HEK293 (cell line): ENCODE data around the gene FAM117B.

Experiments used
- CTCF ChIA-PET: fragments of 350-600 bp; formaldehyde crosslinking; extraction: SDS; loops from one replicate; lab custom pipeline; 2021; ENCODE audit warnings: antibody characterized with exemption; lab: Yijun Ruan, JAX
- POLR2A ChIA-PET: fragments of 300-600 bp; formaldehyde crosslinking; extraction: SDS; loops from one replicate; lab custom pipeline; 2020; ENCODE audit warnings: antibody characterized with exemption, inconsistent platforms; lab: Yijun Ruan, JAX
- H3K27ac ChIP-seq: fragments of 200-500 bp; sonication (Bioruptor generic); 2 replicates; pipeline ENCODE4 v1.5.1; 2014; ENCODE audit warnings: low read depth, low read length, control low read depth, inconsistent platforms; ENCODE audit errors: extremely low read depth
- H3K36me3 ChIP-seq, 2 experiments: fragments of 200-500 bp in 1 of 2; sonication (Bioruptor generic) in 1 of 2; 1 replicate in 1 of 2; 2 replicates in 1 of 2; pipeline ENCODE4 v1.5.1; 2014 to 2017; ENCODE audit warnings: inconsistent platforms in 2 of 2, low read length in 2 of 2; ENCODE audit not compliant: control insufficient read depth in 2 of 2, insufficient read depth in 1 of 2
- H3K4me1 ChIP-seq: fragments of 200-500 bp; sonication (Bioruptor generic); 2 replicates; pipeline ENCODE4 v1.5.1; 2014; ENCODE audit warnings: mild to moderate bottlenecking, low read length, inconsistent platforms; ENCODE audit not compliant: control insufficient read depth, insufficient read depth
- H3K4me3 ChIP-seq: 2 replicates; pipeline ENCODE4 v1.5.1; 2011; ENCODE audit warnings: low read depth, mild to moderate bottlenecking, control low read depth, low read length, moderate library complexity
- H3K9me3 ChIP-seq: fragments of 200-500 bp; sonication (Bioruptor generic); 2 replicates; pipeline ENCODE4 v1.5.1; 2014; ENCODE audit warnings: low read depth, low read length, inconsistent platforms; ENCODE audit not compliant: control insufficient read depth, insufficient read depth
- BCL11B ChIP-seq: fragments of 450-650 bp; formaldehyde crosslinking; IDR thresholded peaks from 2 replicates; pipeline ENCODE4 v1.5.1; 2016; ENCODE audit warnings: low read depth, missing biosample characterization, missing genetic modification characterization
- PRDM1 ChIP-seq: fragments of 450-650 bp; formaldehyde crosslinking; IDR thresholded peaks from 2 replicates; pipeline ENCODE4; 2016; ENCODE audit warnings: missing biosample characterization, missing genetic modification characterization
- SETDB1 ChIP-seq: IDR thresholded peaks from one replicate; pipeline ENCODE4 v1.6.1; 2017; ENCODE audit warnings: mild to moderate bottlenecking, low read length, moderate library complexity, mixed read lengths; ENCODE audit not compliant: insufficient read length
- ZBTB1 ChIP-seq: fragments of 450-650 bp; formaldehyde crosslinking; IDR thresholded peaks from 2 replicates; pipeline ENCODE4 v1.5.1; 2016; ENCODE audit warnings: missing biosample characterization, missing genetic modification characterization
- ZNF10 ChIP-seq: fragments of 450-650 bp; formaldehyde crosslinking; IDR thresholded peaks from 2 replicates; pipeline ENCODE4 v1.5.1; 2017; ENCODE audit warnings: missing biosample characterization, missing genetic modification characterization
- ZNF121 ChIP-seq: fragments of 450-650 bp; formaldehyde crosslinking; IDR thresholded peaks from 2 replicates; pipeline ENCODE4 v1.5.1; 2016; ENCODE audit warnings: missing biosample characterization, missing genetic modification characterization
- ZNF274 ChIP-seq, 2 experiments: fragments of 200-500 bp in 1 of 2; fragments of 450-650 bp in 1 of 2; sonication (Bioruptor generic) in 1 of 2; formaldehyde crosslinking in 1 of 2; IDR thresholded peaks; 2 replicates each; pipeline versions ENCODE4 v1.5.1 to v1.6.1; 2014 to 2016; ENCODE audit warnings: borderline replicate concordance in 1 of 2, inconsistent platforms in 1 of 2, low read length in 1 of 2, missing biosample characterization in 1 of 2, missing genetic modification characterization in 1 of 2
- ZNF335 ChIP-seq: fragments of 450-650 bp; formaldehyde crosslinking; conservative IDR thresholded peaks from 2 replicates; pipeline ENCODE4 v1.5.1; 2016; ENCODE audit warnings: missing biosample characterization, missing genetic modification characterization
- ZNF341 ChIP-seq: fragments of 450-650 bp; formaldehyde crosslinking; IDR thresholded peaks from 2 replicates; pipeline ENCODE4; 2016; ENCODE audit warnings: low read depth, missing biosample characterization, missing genetic modification characterization
- ZNF571 ChIP-seq: fragments of 450-650 bp; formaldehyde crosslinking; IDR thresholded peaks from 2 replicates; pipeline ENCODE4 v1.5.0; 2017; ENCODE audit warnings: missing biosample characterization, missing genetic modification characterization
- ZNF596 ChIP-seq: fragments of 450-650 bp; IDR thresholded peaks from 2 replicates; pipeline ENCODE4 v1.5.0; 2018; ENCODE audit warnings: missing biosample characterization, mild to moderate bottlenecking, missing genetic modification characterization, moderate library complexity
- ZNF600 ChIP-seq: fragments of 450-650 bp; formaldehyde crosslinking; IDR thresholded peaks from 2 replicates; pipeline ENCODE4 v1.5.1; 2016; ENCODE audit warnings: missing biosample characterization, missing genetic modification characterization
- ZNF677 ChIP-seq: fragments of 450-650 bp; IDR thresholded peaks from 2 replicates; pipeline ENCODE4 v1.5.0; 2018; ENCODE audit warnings: missing biosample characterization, mild to moderate bottlenecking, missing genetic modification characterization, moderate library complexity
- ZNF791 ChIP-seq: fragments of 450-650 bp; formaldehyde crosslinking; IDR thresholded peaks from 2 replicates; pipeline ENCODE4 v1.5.1; 2016; ENCODE audit warnings: missing biosample characterization, missing genetic modification characterization
- ZNF843 ChIP-seq: fragments of 450-650 bp; formaldehyde crosslinking; IDR thresholded peaks from 2 replicates; pipeline ENCODE4 v1.5.1; 2016; ENCODE audit warnings: missing biosample characterization, missing genetic modification characterization
- TF ChIP-seq, protein P1 (sequence below): fragments of 450-650 bp; formaldehyde crosslinking; IDR thresholded peaks from 2 replicates; pipeline ENCODE4 v1.5.1; 2016; ENCODE audit warnings: missing biosample characterization, missing genetic modification characterization
- TF ChIP-seq, protein P2 (sequence below): fragments of 450-650 bp; formaldehyde crosslinking; IDR thresholded peaks from 2 replicates; pipeline ENCODE4 v1.5.1; 2017; ENCODE audit warnings: missing biosample characterization, missing genetic modification characterization
- TF ChIP-seq, protein P3 (sequence below): fragments of 450-650 bp; formaldehyde crosslinking; IDR thresholded peaks from 2 replicates; pipeline ENCODE4 v1.5.1; 2016; ENCODE audit warnings: missing biosample characterization, missing genetic modification characterization
- TF ChIP-seq, protein P4 (sequence below): fragments of 450-650 bp; formaldehyde crosslinking; IDR thresholded peaks from 2 replicates; pipeline ENCODE4 v1.5.1; 2016; ENCODE audit warnings: missing biosample characterization, missing genetic modification characterization

The FAM117B gene

DNA sequence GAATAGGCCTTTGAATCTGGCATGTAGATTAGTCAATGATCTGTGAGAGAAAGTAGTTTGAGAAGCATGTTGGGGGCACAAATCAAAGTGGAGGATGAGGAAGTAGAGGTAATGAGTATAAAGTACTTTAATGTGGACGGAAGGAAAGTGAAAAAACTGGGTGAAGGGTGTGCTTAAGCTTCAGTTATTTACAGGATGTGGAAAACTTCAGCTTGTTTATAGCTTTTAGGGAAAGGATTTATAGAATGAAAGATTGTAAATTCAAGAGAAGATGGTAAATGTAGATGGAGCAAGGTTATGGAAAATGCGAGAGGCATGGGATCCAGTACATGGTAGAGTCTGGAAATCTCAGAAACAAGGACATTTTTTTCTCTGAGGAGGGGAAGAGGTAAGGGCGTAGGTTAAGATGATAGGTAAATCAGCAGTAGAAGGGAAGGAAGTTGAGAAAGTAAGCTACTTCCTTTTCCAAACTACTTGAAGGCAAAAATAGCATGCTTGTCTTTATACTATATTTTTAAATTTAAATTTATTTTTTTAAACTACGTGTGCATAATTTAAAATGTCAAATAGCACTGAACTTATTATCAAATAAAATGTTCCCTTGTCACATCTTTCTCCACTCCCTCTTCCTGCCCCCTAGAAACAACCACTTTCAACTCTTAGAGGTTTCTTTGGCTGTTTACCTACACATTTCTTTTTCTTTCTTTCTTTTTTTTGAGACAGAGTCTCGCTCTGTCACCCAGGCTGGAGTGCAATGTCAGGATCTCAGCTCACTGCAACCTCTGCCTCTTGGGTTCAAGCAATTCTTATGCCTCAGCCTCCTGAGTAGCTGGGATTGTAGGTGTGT is 8.5 kb downstream of the FAM117B start:
- no peak overlapping the region for H3K27ac ChIP-seq
- ChIA-PET CTCF (no interaction called here), POLR2A (no interaction called here)
- no peak overlapping the region for H3K4me3 ChIP-seq
- H3K4me1 ChIP-seq = peaks cover 18% of the 10 kb centered on the region
- TF ChIP-seq, protein P1, sequence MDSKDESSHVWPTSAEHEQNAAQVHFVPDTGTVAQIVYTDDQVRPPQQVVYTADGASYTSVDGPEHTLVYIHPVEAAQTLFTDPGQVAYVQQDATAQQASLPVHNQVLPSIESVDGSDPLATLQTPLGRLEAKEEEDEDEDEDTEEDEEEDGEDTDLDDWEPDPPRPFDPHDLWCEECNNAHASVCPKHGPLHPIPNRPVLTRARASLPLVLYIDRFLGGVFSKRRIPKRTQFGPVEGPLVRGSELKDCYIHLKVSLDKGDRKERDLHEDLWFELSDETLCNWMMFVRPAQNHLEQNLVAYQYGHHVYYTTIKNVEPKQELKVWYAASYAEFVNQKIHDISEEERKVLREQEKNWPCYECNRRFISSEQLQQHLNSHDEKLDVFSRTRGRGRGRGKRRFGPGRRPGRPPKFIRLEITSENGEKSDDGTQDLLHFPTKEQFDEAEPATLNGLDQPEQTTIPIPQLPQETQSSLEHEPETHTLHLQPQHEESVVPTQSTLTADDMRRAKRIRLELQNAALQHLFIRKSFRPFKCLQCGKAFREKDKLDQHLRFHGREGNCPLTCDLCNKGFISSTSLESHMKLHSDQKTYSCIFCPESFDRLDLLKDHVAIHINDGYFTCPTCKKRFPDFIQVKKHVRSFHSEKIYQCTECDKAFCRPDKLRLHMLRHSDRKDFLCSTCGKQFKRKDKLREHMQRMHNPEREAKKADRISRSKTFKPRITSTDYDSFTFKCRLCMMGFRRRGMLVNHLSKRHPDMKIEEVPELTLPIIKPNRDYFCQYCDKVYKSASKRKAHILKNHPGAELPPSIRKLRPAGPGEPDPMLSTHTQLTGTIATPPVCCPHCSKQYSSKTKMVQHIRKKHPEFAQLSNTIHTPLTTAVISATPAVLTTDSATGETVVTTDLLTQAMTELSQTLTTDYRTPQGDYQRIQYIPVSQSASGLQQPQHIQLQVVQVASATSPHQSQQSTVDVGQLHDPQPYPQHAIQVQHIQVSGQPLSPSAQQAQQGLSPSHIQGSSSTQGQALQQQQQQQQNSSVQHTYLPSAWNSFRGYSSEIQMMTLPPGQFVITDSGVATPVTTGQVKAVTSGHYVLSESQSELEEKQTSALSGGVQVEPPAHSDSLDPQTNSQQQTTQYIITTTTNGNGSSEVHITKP (tag by site-specific recombination) = peak; percentile 53
- TF ChIP-seq ZNF677 (no peak), ZNF571 (tag by site-specific recombination) (no peak), ZNF10 (tag by site-specific recombination) (0 out of 2 replicates have a peak, but pooled peaks have one; percentile 12), PRDM1 (tag by site-specific recombination) (0 out of 2 replicates have a peak, but pooled peaks have one; percentile 51)
- TF ChIP-seq, protein P2, sequence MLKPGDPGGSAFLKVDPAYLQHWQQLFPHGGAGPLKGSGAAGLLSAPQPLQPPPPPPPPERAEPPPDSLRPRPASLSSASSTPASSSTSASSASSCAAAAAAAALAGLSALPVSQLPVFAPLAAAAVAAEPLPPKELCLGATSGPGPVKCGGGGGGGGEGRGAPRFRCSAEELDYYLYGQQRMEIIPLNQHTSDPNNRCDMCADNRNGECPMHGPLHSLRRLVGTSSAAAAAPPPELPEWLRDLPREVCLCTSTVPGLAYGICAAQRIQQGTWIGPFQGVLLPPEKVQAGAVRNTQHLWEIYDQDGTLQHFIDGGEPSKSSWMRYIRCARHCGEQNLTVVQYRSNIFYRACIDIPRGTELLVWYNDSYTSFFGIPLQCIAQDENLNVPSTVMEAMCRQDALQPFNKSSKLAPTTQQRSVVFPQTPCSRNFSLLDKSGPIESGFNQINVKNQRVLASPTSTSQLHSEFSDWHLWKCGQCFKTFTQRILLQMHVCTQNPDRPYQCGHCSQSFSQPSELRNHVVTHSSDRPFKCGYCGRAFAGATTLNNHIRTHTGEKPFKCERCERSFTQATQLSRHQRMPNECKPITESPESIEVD (tag by site-specific recombination) = peak; percentile 73
- no peaks in the 10 kb centered on the region for H3K36me3 ChIP-seq
- no peaks in the 10 kb centered on the region for H3K9me3 ChIP-seq

DNA sequence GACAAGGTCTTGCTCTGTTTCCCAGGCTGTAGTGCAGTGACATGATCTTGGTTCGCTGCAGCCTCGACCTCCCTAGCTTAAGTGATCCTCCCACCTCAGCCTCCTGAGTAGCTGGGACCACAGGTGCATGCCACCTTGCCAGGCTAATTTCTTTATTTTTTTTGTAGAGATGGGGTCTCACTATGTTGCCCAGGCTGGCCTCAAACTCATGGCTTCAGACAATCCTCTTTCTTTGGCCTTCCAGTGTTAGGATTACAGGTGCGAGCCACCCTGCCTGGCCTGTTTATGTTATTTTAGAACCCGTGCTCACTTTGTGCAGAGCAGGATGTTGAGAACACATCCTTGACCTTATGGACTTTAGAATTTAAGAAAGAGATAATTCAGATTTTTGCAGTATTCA is 17.4 kb downstream of the FAM117B start:
- Histone ChIP-seq H3K4me1 (peaks cover 21% of the 10 kb centered on the region), H3K9me3 (no peaks in the 10 kb centered on the region), H3K27ac (no peak overlapping the region), H3K4me3 (no peak overlapping the region), H3K36me3 (no peaks in the 10 kb centered on the region)
- peak; percentile 53; the same call in 1 of the 2 replicates for TF ChIP-seq ZNF121
- no peak for TF ChIP-seq ZNF843 (tag by site-specific recombination)
- ChIA-PET POLR2A (no interaction called here), CTCF (no interaction called here)

DNA sequence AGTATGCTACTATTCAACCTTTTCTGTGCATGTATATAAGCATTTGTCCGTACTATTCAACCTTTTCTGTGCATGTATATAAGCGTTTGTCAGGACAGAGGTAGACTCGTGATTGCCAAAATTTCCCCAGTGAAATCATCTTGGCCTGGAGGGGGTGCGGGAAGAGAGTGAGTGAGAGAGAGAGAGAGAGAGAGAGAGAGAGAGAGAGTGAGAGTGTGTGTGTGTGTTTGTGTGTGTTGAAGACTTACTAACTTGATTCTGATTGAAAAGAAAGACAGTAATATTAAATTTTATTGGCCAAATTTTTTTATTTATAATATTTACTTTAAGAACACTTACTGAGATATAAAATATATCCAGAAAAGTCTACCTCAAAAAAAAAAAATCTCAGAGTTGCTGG is 19.1 kb downstream of the FAM117B start:
- CTCF ChIA-PET = no interaction called here
- Histone ChIP-seq H3K4me3 (no peak overlapping the region), H3K27ac (no peak overlapping the region), H3K36me3 (no peaks in the 10 kb centered on the region), H3K9me3 (no peaks in the 10 kb centered on the region), H3K4me1 (peaks cover 14% of the 10 kb centered on the region)
- POLR2A ChIA-PET = no interaction called here
- TF ChIP-seq ZNF791 (no peak), ZNF596 (tag by site-specific recombination) (peak; percentile 88), ZNF335 (no peak), ZBTB1 (tag by site-specific recombination) (no peak), ZNF10 (tag by site-specific recombination) (no peak), SETDB1 (no peak), ZNF341 (tag by site-specific recombination) (no peak), ZNF274 (IDR thresholded peaks at IDR 0.05; ENCODE audit: low read length) (no peak), ZNF274 (tag by site-specific recombination; IDR thresholded peaks at IDR 0.05; ENCODE audit: borderline replicate concordance) (no peak), ZNF600 (tag by site-specific recombination) (no peak), BCL11B (no peak)
- TF ChIP-seq, protein P3, sequence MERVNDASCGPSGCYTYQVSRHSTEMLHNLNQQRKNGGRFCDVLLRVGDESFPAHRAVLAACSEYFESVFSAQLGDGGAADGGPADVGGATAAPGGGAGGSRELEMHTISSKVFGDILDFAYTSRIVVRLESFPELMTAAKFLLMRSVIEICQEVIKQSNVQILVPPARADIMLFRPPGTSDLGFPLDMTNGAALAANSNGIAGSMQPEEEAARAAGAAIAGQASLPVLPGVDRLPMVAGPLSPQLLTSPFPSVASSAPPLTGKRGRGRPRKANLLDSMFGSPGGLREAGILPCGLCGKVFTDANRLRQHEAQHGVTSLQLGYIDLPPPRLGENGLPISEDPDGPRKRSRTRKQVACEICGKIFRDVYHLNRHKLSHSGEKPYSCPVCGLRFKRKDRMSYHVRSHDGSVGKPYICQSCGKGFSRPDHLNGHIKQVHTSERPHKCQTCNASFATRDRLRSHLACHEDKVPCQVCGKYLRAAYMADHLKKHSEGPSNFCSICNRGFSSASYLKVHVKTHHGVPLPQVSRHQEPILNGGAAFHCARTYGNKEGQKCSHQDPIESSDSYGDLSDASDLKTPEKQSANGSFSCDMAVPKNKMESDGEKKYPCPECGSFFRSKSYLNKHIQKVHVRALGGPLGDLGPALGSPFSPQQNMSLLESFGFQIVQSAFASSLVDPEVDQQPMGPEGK (tag by site-specific recombination) = 0 out of 2 replicates have a peak, but pooled peaks have one; percentile 14
- TF ChIP-seq, protein P4, sequence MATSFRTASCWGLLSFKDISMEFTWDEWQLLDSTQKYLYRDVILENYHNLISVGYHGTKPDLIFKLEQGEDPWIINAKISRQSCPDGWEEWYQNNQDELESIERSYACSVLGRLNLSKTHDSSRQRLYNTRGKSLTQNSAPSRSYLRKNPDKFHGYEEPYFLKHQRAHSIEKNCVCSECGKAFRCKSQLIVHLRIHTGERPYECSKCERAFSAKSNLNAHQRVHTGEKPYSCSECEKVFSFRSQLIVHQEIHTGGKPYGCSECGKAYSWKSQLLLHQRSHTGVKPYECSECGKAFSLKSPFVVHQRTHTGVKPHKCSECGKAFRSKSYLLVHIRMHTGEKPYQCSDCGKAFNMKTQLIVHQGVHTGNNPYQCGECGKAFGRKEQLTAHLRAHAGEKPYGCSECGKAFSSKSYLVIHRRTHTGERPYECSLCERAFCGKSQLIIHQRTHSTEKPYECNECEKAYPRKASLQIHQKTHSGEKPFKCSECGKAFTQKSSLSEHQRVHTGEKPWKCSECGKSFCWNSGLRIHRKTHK (tag by site-specific recombination) = no peak
- TF ChIP-seq, protein P2 (tag by site-specific recombination) = no peak
